GM12878 (cell line): ENCODE measurements around the gene ZNF708. TPM values are rescaled to one million over a fixed set of nuclear protein-coding genes. Genes with fewer than 3 reads are reported as not detected.

Source experiments
- BCL3 ChIP-seq: IDR thresholded peaks from 2 replicates; pipeline ENCODE4 v1.6.1; 2011; ENCODE audit warnings: borderline replicate concordance, low read depth, mild to moderate bottlenecking, moderate library complexity, low read length; ENCODE audit not compliant: insufficient read depth, poor library complexity, severe bottlenecking
- BHLHE40 ChIP-seq, 2 experiments: fragments of 450-650 bp in 1 of 2; IDR thresholded peaks; 2 replicates each; pipeline ENCODE4 v1.6.1; 2011 to 2017; ENCODE audit warnings: low read depth in 2 of 2, borderline replicate concordance in 1 of 2, improper control_type of control experiment in 1 of 2, low read length in 1 of 2, mild to moderate bottlenecking in 1 of 2
- CBX3 ChIP-seq: fragments of 200-600 bp; sonication (generic); IDR thresholded peaks from 2 replicates; pipeline ENCODE4 v1.6.1; 2016; ENCODE audit warnings: low read depth, borderline replicate concordance
- CBX5 ChIP-seq: sonication (generic); IDR thresholded peaks from 2 replicates; pipeline ENCODE4 v1.6.1; 2016; ENCODE audit warnings: low read depth, moderate library complexity, mild to moderate bottlenecking, inconsistent platforms
- CEBPB ChIP-seq, 2 experiments: fragments of 150-350 bp in 1 of 2; IDR thresholded peaks; 2 replicates each; pipeline ENCODE4 v1.6.1; 2012 to 2014; ENCODE audit warnings: low read depth in 2 of 2, low read length in 2 of 2, borderline replicate concordance in 1 of 2, inconsistent platforms in 1 of 2
- CHD1 ChIP-seq: IDR thresholded peaks from 2 replicates; pipeline ENCODE4 v1.6.1; 2012; ENCODE audit warnings: low read depth, low read length, improper control_type of control experiment
- ELK1 ChIP-seq: IDR thresholded peaks from 2 replicates; pipeline ENCODE4 v1.6.1; 2012; ENCODE audit warnings: low read depth, low read length, improper control_type of control experiment
- IRF3 ChIP-seq: fragments of 450-650 bp; IDR thresholded peaks from 2 replicates; pipeline ENCODE4 v1.6.1; 2014; ENCODE audit warnings: mild to moderate bottlenecking
- IRF4 ChIP-seq: IDR thresholded peaks from 2 replicates; pipeline ENCODE4 v1.6.1; 2011; ENCODE audit warnings: low read depth, low read length
- MYB ChIP-seq: fragments of 150-350 bp; IDR thresholded peaks from 2 replicates; pipeline ENCODE4 v1.6.1; 2014; ENCODE audit warnings: mild to moderate bottlenecking, low read depth, low read length, borderline replicate concordance
- NFXL1 ChIP-seq: fragments of 450-650 bp; IDR thresholded peaks from 2 replicates; pipeline ENCODE4 v1.6.1; 2017; ENCODE audit warnings: antibody characterized with exemption, mild to moderate bottlenecking, borderline replicate concordance
- PML ChIP-seq: IDR thresholded peaks from 2 replicates; pipeline ENCODE4 v1.6.1; 2012; ENCODE audit warnings: low read length, inconsistent platforms
- POLR2A ChIP-seq: IDR thresholded peaks from 2 replicates; pipeline ENCODE4 v1.6.1; 2011; ENCODE audit warnings: low read depth, mild to moderate bottlenecking, low read length
- POLR2AphosphoS2 ChIP-seq: IDR thresholded peaks from 2 replicates; pipeline ENCODE4 v1.6.1; 2011; ENCODE audit warnings: low read depth, mild to moderate bottlenecking, low read length, improper control_type of control experiment, moderate library complexity
- POLR2AphosphoS5 ChIP-seq: IDR thresholded peaks from 2 replicates; pipeline ENCODE4 v1.6.1; 2011; ENCODE audit warnings: mild to moderate bottlenecking, low read length, inconsistent platforms
- POU2F2 ChIP-seq: IDR thresholded peaks from 3 replicates; pipeline ENCODE4 v1.6.1; 2011; ENCODE audit warnings: low read depth, mild to moderate bottlenecking, low read length, borderline replicate concordance
- PRDM15 ChIP-seq: fragments of 450-650 bp; formaldehyde crosslinking; IDR thresholded peaks from 2 replicates; pipeline ENCODE4 v1.4.0; 2020; ENCODE audit warnings: mild to moderate bottlenecking, moderate library complexity
- SMAD1 ChIP-seq: fragments of 450-650 bp; IDR thresholded peaks from 2 replicates; pipeline ENCODE4 v1.6.1; 2018; ENCODE audit warnings: mild to moderate bottlenecking, low read depth; ENCODE audit not compliant: partially characterized antibody
- SPI1 ChIP-seq: IDR thresholded peaks from 2 replicates; pipeline ENCODE4 v1.6.1; 2011; ENCODE audit warnings: low read depth, mild to moderate bottlenecking, low read length, moderate library complexity, borderline replicate concordance; ENCODE audit not compliant: insufficient read depth
- STAT3 ChIP-seq: IDR thresholded peaks from 2 replicates; pipeline ENCODE4 v1.6.1; 2011; ENCODE audit warnings: low read depth, low read length, improper control_type of control experiment
- TCF3 ChIP-seq: IDR thresholded peaks from 2 replicates; pipeline ENCODE4 v1.6.1; 2012; ENCODE audit warnings: low read depth, mild to moderate bottlenecking, low read length, borderline replicate concordance; ENCODE audit not compliant: insufficient read depth
- YBX1 ChIP-seq: fragments of 450-650 bp; IDR thresholded peaks from 2 replicates; pipeline ENCODE4 v1.6.1; 2016; ENCODE audit warnings: antibody characterized with exemption
- ZNF217 ChIP-seq: fragments of 450-650 bp; IDR thresholded peaks from 2 replicates; pipeline ENCODE4 v1.6.1; 2017; ENCODE audit warnings: antibody characterized with exemption, mild to moderate bottlenecking
- ZNF274 ChIP-seq: IDR thresholded peaks from one replicate; pipeline ENCODE4 v1.8.0; 2011; ENCODE audit not compliant: insufficient read length, insufficient read depth
- polyA plus RNA-seq, 11 experiments: library from polyadenylated mRNA; depleted of rRNA in 4 of 11; unstranded in 6 of 11; stranded (reverse) in 5 of 11; fragments of >200 nt; fragmentation: Nextera tagmentation in 4 of 11; fragmentation: Illumina TruSeq in 1 of 11; extraction: Ambion mirVana in 4 of 11; extraction: Trizol in 1 of 11; gene quantifications; 1 replicate in 1 of 11; 2 replicates in 10 of 11; pipeline versions ENCODE4 v1.2.1 to v1.2.3, GENCODE V29; 2011 to 2016; ENCODE audit warnings: inconsistent platforms in 2 of 11, missing spikeins in 2 of 11, low read depth in 1 of 11
- total RNA-seq, 4 experiments: library from RNA; depleted of rRNA in 3 of 4; stranded (reverse); fragments of >200 nt in 3 of 4; fragmentation: Illumina TruSeq in 1 of 4; extraction: Trizol in 1 of 4; gene quantifications; 2 replicates each; pipeline versions ENCODE4 v1.2.1 to v1.2.3, GENCODE V29; 2013 to 2021

Gene ZNF708
- total and polyA plus RNA-seq, 10 of the 15 experiments (the other 5 are each of a cell fraction or from before 2014, with no cell fraction given): 2.7 to 15.9 (median 8.4) TPM

GRCh38 chr19:21328885-21329605 is at the start of gene ZNF708 (continued):
- TF ChIP-seq PRDM15: no peak
- no peak for TF ChIP-seq IRF4
- no peak for TF ChIP-seq YBX1
- TF ChIP-seq CHD1: no peak
- TF ChIP-seq POU2F2: peak; percentile 23; the same call in 1 of the 3 replicates
- TF ChIP-seq CEBPB (IDR thresholded peaks at IDR 0.05; ENCODE audit: borderline replicate concordance in 1 of 2, low read depth in 2 of 2, low read length in 2 of 2): no peak
- TF ChIP-seq BCL3: no peak
- TF ChIP-seq PML: peak; percentile 80; the same call in 1 of the 2 replicates
- TF ChIP-seq POLR2AphosphoS5: peak; percentile 98
- no peak for TF ChIP-seq ZNF274
- 0 out of 2 replicates have a peak, but pooled peaks have one; percentile 26 for TF ChIP-seq TCF3
- peak; percentile 69; the same call in 1 of the 2 replicates for TF ChIP-seq POLR2AphosphoS2
- no peak for TF ChIP-seq ZNF217
- TF ChIP-seq POLR2A: peak; percentile 95
- no peak for TF ChIP-seq STAT3
- peak; percentile 10; the same call in 1 of the 2 replicates for TF ChIP-seq SPI1
- TF ChIP-seq MYB: no peak
- TF ChIP-seq CBX3: no peak
- no peak for TF ChIP-seq CBX5
- TF ChIP-seq ELK1: no peak
- TF ChIP-seq SMAD1: peak; percentile 54
- no peak for TF ChIP-seq IRF3
- TF ChIP-seq BHLHE40 (IDR thresholded peaks at IDR 0.05; ENCODE audit: borderline replicate concordance in 1 of 2, low read depth in 2 of 2, low read length in 1 of 2): peak in 1 of 2 experiments; percentile 20; a peak in 1 of 4 replicates
- no peak for TF ChIP-seq NFXL1
